ENCODE data around the gene MAP7. TPM values are rescaled to one million over a fixed set of nuclear protein-coding genes. Genes with fewer than 3 reads are reported as not detected.

The MAP7 gene
- polyA plus RNA-seq, 2 of the 4 experiments (the other 2 are of a cell fraction): 60.6 to 64.5 TPM

DNA sequence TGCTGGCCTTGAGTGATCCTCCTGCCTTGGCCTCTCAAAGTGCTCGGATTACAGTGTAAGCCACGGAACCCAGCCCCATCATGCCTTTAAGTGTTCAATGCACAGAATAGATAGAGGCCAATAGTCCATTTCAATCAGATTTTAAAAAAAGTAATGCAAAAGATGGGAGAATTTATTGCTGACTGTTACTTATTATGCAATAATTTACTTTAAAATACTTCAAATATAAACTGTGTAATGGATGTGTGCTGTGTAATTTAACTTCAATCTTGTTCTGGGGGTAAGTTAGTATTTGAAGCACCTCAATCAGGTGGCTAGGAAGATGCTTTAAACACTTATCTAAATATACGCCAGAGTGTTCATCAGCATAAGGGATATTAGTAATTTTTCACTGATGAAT, 208.9 kb downstream of the MAP7 start:
- Histone ChIP-seq H3K9me3 (no peaks in the 10 kb centered on the region), H3K4me2 (no peak overlapping the region), H3K4me1 (peaks cover 13% of the 10 kb centered on the region; the same call in 1 of the 3 replicates), H3K4me3 (no peak overlapping the region), H3K27ac (no peak overlapping the region)
- no peak for ATAC-seq
- ChIA-PET POLR2A (no interaction called here), CTCF (interaction anchor here (0.7 to 1.9 kb wide), 5 partner anchors 11 to 209 kb away, joined by 3 to 7 read pairs (median 6); partner anchors contain the start of gene MAP7)
- TF ChIP-seq ZNF302 (CRISPR knock-in tag; IDR thresholded peaks at IDR 0.05): no peak
- WGBS (ENCODE audit: missing lambda C conversion rate): 95% methylated on average over 3 of the region's 3 CpGs
- no peak for DNase-seq (ENCODE audit: low read depth in 1 of 2, low spot score in 1 of 2)
- no peak for FAIRE-seq

DNA sequence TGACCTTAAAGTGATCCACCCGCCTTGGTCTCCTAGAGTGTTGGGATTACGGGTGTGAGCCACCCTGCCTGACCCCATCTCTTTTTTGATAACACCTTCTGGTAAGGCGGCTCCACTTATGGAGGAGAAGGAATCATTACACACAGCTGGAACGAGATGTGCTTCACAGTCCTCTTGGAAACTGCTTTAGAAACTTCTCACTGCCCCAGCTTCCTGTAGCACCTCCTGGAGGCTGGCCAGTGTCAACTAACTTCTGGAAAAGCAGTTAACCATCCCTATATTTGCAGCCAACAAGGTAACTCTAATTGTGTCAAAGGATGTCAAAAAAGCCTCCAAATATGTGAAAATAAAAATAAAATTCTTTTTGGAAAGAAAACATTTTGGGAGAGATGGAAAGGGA, 211.7 kb downstream of the MAP7 start:
- CTCF ChIA-PET: interaction anchor here (0.7 to 1.6 kb wide), 5 partner anchors 15 to 454 kb away, joined by 3 to 5 read pairs (median 3); partner anchors contain the start of gene MAP3K5

DNA sequence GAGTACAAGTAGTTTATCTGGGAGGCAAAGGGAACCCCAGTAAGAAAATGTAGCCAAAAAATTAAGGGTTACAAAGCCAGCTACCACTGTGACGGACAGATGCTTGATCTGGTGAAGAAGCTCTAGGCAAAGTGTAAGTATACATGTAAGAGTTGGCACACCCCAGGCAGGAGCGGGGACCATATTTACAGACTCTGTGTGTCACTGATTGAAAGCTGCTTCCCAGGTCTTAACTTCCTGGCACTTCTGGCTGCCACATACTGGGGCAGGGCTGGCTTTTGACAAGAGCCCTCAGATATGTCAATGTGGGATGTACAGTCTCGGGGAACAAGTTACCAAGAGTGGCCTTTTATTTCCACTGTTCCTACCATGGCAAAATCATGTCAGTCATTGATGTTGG, 212.6 kb downstream of the MAP7 start:
- FAIRE-seq (no peak), ATAC-seq (no peak; a peak in 1 of 6 replicates), DNase-seq (ENCODE audit: low read depth in 1 of 2, low spot score in 1 of 2) (no peak)
- Histone ChIP-seq H3K9me3 (no peaks in the 10 kb centered on the region), H3K4me2 (no peak overlapping the region), H3K27ac (no peak overlapping the region; a peak in 1 of 6 replicates), H3K4me3 (no peak overlapping the region), H3K4me1 (no peaks in the 10 kb centered on the region)
- 82% methylated on average over 3 of the region's 3 CpGs for WGBS (ENCODE audit: missing lambda C conversion rate)
- CTCF ChIA-PET: interaction anchor here (0.7 to 1.6 kb wide), 5 partner anchors 14 to 455 kb away, joined by 3 to 5 read pairs (median 3); partner anchors contain the start of gene MAP3K5
- POLR2A ChIA-PET: no interaction called here
- no peak for TF ChIP-seq JUNB (IDR thresholded peaks at IDR 0.05)
- TF ChIP-seq POLR2A (IDR thresholded peaks at IDR 0.05; ENCODE audit: low read length): no peak
- TF ChIP-seq ESRRA (IDR thresholded peaks at IDR 0.05; ENCODE audit: borderline replicate concordance, low read length): no peak
- TF ChIP-seq, protein P1, sequence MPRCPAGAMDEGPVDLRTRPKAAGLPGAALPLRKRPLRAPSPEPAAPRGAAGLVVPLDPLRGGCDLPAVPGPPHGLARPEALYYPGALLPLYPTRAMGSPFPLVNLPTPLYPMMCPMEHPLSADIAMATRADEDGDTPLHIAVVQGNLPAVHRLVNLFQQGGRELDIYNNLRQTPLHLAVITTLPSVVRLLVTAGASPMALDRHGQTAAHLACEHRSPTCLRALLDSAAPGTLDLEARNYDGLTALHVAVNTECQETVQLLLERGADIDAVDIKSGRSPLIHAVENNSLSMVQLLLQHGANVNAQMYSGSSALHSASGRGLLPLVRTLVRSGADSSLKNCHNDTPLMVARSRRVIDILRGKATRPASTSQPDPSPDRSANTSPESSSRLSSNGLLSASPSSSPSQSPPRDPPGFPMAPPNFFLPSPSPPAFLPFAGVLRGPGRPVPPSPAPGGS (IDR thresholded peaks at IDR 0.05): no peak
- TF ChIP-seq, protein P2, sequence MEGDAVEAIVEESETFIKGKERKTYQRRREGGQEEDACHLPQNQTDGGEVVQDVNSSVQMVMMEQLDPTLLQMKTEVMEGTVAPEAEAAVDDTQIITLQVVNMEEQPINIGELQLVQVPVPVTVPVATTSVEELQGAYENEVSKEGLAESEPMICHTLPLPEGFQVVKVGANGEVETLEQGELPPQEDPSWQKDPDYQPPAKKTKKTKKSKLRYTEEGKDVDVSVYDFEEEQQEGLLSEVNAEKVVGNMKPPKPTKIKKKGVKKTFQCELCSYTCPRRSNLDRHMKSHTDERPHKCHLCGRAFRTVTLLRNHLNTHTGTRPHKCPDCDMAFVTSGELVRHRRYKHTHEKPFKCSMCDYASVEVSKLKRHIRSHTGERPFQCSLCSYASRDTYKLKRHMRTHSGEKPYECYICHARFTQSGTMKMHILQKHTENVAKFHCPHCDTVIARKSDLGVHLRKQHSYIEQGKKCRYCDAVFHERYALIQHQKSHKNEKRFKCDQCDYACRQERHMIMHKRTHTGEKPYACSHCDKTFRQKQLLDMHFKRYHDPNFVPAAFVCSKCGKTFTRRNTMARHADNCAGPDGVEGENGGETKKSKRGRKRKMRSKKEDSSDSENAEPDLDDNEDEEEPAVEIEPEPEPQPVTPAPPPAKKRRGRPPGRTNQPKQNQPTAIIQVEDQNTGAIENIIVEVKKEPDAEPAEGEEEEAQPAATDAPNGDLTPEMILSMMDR (IDR thresholded peaks at IDR 0.05): no peak
- TF ChIP-seq NFE2L2 (conservative IDR thresholded peaks at IDR 0.05; ENCODE audit: low read length): no peak
- TF ChIP-seq, protein P3, sequence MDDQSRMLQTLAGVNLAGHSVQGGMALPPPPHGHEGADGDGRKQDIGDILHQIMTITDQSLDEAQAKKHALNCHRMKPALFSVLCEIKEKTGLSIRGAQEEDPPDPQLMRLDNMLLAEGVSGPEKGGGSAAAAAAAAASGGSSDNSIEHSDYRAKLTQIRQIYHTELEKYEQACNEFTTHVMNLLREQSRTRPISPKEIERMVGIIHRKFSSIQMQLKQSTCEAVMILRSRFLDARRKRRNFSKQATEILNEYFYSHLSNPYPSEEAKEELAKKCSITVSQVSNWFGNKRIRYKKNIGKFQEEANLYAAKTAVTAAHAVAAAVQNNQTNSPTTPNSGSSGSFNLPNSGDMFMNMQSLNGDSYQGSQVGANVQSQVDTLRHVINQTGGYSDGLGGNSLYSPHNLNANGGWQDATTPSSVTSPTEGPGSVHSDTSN (IDR thresholded peaks at IDR 0.05): no peak
- TF ChIP-seq NPAS2 (CRISPR knock-in tag; IDR thresholded peaks at IDR 0.05; ENCODE audit: borderline replicate concordance): no peak
- TF ChIP-seq EHF (CRISPR knock-in tag; IDR thresholded peaks at IDR 0.05): no peak
- no peak for TF ChIP-seq EP300 (IDR thresholded peaks at IDR 0.05)

More for the DNA sequence above, 211.7 kb downstream of the MAP7 start:
- FAIRE-seq (no peak), DNase-seq (ENCODE audit: low read depth in 1 of 2, low spot score in 1 of 2) (no peak), ATAC-seq (no peak)
- no peak overlapping the region for H3K27ac ChIP-seq
- no peak for TF ChIP-seq FOSL2 (IDR thresholded peaks at IDR 0.05)
- TF ChIP-seq FOSL2 (CRISPR knock-in tag; IDR thresholded peaks at IDR 0.05): no peak
- no peak for TF ChIP-seq SREBF2 (IDR thresholded peaks at IDR 0.05)
- no peak for TF ChIP-seq CHD4 (IDR thresholded peaks at IDR 0.05; ENCODE audit: borderline replicate concordance)
- TF ChIP-seq, protein P4, sequence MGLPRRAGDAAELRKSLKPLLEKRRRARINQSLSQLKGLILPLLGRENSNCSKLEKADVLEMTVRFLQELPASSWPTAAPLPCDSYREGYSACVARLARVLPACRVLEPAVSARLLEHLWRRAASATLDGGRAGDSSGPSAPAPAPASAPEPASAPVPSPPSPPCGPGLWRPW (IDR thresholded peaks at IDR 0.05): no peak
- TF ChIP-seq CBX2 (IDR thresholded peaks at IDR 0.05; ENCODE audit: borderline replicate concordance, low read depth): no peak
- TF ChIP-seq EP300 (IDR thresholded peaks at IDR 0.05): no peak
- TF ChIP-seq, protein P5, sequence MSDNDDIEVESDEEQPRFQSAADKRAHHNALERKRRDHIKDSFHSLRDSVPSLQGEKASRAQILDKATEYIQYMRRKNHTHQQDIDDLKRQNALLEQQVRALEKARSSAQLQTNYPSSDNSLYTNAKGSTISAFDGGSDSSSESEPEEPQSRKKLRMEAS (IDR thresholded peaks at IDR 0.05): no peak
- TF ChIP-seq, protein P6, sequence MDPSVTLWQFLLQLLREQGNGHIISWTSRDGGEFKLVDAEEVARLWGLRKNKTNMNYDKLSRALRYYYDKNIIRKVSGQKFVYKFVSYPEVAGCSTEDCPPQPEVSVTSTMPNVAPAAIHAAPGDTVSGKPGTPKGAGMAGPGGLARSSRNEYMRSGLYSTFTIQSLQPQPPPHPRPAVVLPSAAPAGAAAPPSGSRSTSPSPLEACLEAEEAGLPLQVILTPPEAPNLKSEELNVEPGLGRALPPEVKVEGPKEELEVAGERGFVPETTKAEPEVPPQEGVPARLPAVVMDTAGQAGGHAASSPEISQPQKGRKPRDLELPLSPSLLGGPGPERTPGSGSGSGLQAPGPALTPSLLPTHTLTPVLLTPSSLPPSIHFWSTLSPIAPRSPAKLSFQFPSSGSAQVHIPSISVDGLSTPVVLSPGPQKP (IDR thresholded peaks at IDR 0.05; ENCODE audit: low read depth, low read length): no peak
- no peak for TF ChIP-seq EHMT2 (IDR thresholded peaks at IDR 0.05; ENCODE audit: low read depth)
- no peak for TF ChIP-seq JUN (IDR thresholded peaks at IDR 0.05)
- TF ChIP-seq, protein P1 (IDR thresholded peaks at IDR 0.05): no peak
- TF ChIP-seq RCOR1 (IDR thresholded peaks at IDR 0.05; ENCODE audit: low read depth, low read length): no peak
- no peak for TF ChIP-seq NR3C1 (IDR thresholded peaks at IDR 0.05)
- TF ChIP-seq RFX5 (IDR thresholded peaks at IDR 0.05): no peak
- TF ChIP-seq, protein P7, sequence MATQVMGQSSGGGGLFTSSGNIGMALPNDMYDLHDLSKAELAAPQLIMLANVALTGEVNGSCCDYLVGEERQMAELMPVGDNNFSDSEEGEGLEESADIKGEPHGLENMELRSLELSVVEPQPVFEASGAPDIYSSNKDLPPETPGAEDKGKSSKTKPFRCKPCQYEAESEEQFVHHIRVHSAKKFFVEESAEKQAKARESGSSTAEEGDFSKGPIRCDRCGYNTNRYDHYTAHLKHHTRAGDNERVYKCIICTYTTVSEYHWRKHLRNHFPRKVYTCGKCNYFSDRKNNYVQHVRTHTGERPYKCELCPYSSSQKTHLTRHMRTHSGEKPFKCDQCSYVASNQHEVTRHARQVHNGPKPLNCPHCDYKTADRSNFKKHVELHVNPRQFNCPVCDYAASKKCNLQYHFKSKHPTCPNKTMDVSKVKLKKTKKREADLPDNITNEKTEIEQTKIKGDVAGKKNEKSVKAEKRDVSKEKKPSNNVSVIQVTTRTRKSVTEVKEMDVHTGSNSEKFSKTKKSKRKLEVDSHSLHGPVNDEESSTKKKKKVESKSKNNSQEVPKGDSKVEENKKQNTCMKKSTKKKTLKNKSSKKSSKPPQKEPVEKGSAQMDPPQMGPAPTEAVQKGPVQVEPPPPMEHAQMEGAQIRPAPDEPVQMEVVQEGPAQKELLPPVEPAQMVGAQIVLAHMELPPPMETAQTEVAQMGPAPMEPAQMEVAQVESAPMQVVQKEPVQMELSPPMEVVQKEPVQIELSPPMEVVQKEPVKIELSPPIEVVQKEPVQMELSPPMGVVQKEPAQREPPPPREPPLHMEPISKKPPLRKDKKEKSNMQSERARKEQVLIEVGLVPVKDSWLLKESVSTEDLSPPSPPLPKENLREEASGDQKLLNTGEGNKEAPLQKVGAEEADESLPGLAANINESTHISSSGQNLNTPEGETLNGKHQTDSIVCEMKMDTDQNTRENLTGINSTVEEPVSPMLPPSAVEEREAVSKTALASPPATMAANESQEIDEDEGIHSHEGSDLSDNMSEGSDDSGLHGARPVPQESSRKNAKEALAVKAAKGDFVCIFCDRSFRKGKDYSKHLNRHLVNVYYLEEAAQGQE (IDR thresholded peaks at IDR 0.05): no peak
- TF ChIP-seq KDM1A (IDR thresholded peaks at IDR 0.05; ENCODE audit: low read depth): no peak
- TF ChIP-seq HOXA7 (CRISPR knock-in tag; IDR thresholded peaks at IDR 0.05): no peak
- no peaks in the 10 kb centered on the region for H3K9me3 ChIP-seq
- WGBS (ENCODE audit: missing lambda C conversion rate): 85% methylated on average over 4 of the region's 4 CpGs
- no peak overlapping the region for H3K4me3 ChIP-seq
- 0 out of 3 replicates have a peak, but pooled peaks cover 4% of the 10 kb centered on the region for H3K4me1 ChIP-seq
- POLR2A ChIA-PET: no interaction called here
- H3K4me2 ChIP-seq: no peak overlapping the region
